ENCODE measurements around the gene MISFA. TPM values are rescaled to one million over a fixed set of nuclear protein-coding genes. Genes with fewer than 3 reads are reported as not detected.

The MISFA gene
- total RNA-seq, 1 experiment from 2014 or later: 4.6 TPM

DNA sequence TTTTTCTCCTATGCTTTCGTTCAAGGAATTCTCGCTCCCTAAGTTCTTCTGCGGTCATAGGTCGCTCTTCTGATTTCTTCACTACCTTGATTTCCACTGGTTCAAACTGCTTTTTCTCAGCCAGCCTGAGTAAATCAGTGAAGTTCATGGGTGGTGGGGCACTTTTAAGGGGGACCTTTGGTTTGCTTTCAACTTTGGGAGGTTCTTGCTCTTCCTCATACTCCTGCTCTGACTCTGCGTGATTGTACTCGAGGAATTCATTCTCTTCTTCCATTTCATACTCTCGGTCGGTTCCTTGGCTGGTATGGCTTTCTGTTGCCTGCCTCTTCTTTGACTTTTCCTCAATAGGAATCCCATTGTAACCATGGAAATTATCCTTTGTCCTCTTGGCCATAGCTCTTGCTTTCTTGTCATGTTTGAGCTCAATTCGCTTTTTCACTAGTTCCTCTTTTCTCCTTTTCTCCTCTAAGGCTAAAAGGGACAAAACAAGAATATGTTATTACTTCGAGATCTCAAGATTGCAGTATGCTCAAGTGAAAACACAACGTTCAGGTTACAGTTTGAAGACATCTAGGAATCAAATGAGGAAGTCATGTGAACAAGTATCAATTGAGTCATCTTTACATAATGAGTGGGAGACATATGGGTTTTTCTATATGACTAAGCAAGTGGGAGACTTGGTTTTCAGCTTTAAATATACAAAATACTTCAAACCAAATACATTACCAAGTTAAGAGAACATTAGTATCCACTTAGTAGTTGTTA is 16.2 kb downstream of the MISFA start:
- intact Hi-C loops (cut with micrococcal nuclease; ENCODE audit: unreplicated experiment): no loop called here

GRCh38 chr11:18617688-18618341 is 18.2 kb downstream of the MISFA start:
- Histone ChIP-seq H3K27me3 (replicated peaks; ENCODE audit: insufficient read depth, low read depth, low read length, poor library complexity) (no peaks in the 10 kb centered on the region), H3K4me1 (ENCODE audit: insufficient read depth, low read length, poor library complexity, severe bottlenecking) (no peaks in the 10 kb centered on the region), H3K36me3 (ENCODE audit: insufficient read depth, low read length, poor library complexity, severe bottlenecking) (peaks cover 10% of the 10 kb centered on the region), H3K4me3 (ENCODE audit: low read depth, low read length, poor library complexity, severe bottlenecking) (no peak overlapping the region), H3K27ac (ENCODE audit: low read depth, low read length, poor library complexity, severe bottlenecking) (no peak overlapping the region), H3K9me3 (ENCODE audit: low read depth, low read length, poor library complexity, severe bottlenecking) (no peaks in the 10 kb centered on the region)
- BruUV-seq (replicated peaks): no TSS peak
- POLR2A ChIA-PET (ENCODE audit: low non-redundant PET): no interaction called here
- intact Hi-C loops (cut with micrococcal nuclease; ENCODE audit: unreplicated experiment): no loop called here
- no peak for TF ChIP-seq EZH2 (IDR thresholded peaks at IDR 0.05; ENCODE audit: borderline replicate concordance, low read depth, low read length, poor library complexity, severe bottlenecking)
- no peak for TF ChIP-seq CTCF (conservative IDR thresholded peaks at IDR 0.05; ENCODE audit: low read depth, low read length)
- CTCF ChIA-PET: no interaction called here
- no peak for DNase-seq (ENCODE audit: low spot score)

More for the DNA sequence above, 16.2 kb downstream of the MISFA start:
- BruUV-seq (replicated peaks): no TSS peak
- H3K4me1 ChIP-seq (ENCODE audit: insufficient read depth, low read length, poor library complexity, severe bottlenecking): no peaks in the 10 kb centered on the region
- CTCF ChIA-PET: no interaction called here
- no peak overlapping the region for H3K27ac ChIP-seq (ENCODE audit: low read depth, low read length, poor library complexity, severe bottlenecking)
- H3K27me3 ChIP-seq (replicated peaks; ENCODE audit: insufficient read depth, low read depth, low read length, poor library complexity): no peaks in the 10 kb centered on the region
- H3K4me3 ChIP-seq (ENCODE audit: low read depth, low read length, poor library complexity, severe bottlenecking): no peak overlapping the region
- POLR2A ChIA-PET (ENCODE audit: low non-redundant PET): no interaction called here
- peaks cover 10% of the 10 kb centered on the region for H3K36me3 ChIP-seq (ENCODE audit: insufficient read depth, low read length, poor library complexity, severe bottlenecking)
- DNase-seq (ENCODE audit: low spot score): no peak
- TF ChIP-seq EZH2 (IDR thresholded peaks at IDR 0.05; ENCODE audit: borderline replicate concordance, low read depth, low read length, poor library complexity, severe bottlenecking) (no peak), CTCF (conservative IDR thresholded peaks at IDR 0.05; ENCODE audit: low read depth, low read length) (no peak)
- no peaks in the 10 kb centered on the region for H3K9me3 ChIP-seq (ENCODE audit: low read depth, low read length, poor library complexity, severe bottlenecking)

- DNase-seq (ENCODE audit: low spot score): no peak
These were observed 18.9 kb downstream of the MISFA start for GRCh38 chr11:18618342-18619025.

More at GRCh38 chr11:18618342-18619025, 18.9 kb downstream of the MISFA start:
- ChIA-PET CTCF (no interaction called here), POLR2A (ENCODE audit: low non-redundant PET) (no interaction called here)
- no TSS peak for BruUV-seq (replicated peaks)
- no peaks in the 10 kb centered on the region for H3K4me1 ChIP-seq (ENCODE audit: insufficient read depth, low read length, poor library complexity, severe bottlenecking)
- peaks cover 10% of the 10 kb centered on the region for H3K36me3 ChIP-seq (ENCODE audit: insufficient read depth, low read length, poor library complexity, severe bottlenecking)
- intact Hi-C loops (cut with micrococcal nuclease; ENCODE audit: unreplicated experiment): no loop called here
- no peak for TF ChIP-seq EZH2 (IDR thresholded peaks at IDR 0.05; ENCODE audit: borderline replicate concordance, low read depth, low read length, poor library complexity, severe bottlenecking)
- no peak for TF ChIP-seq CTCF (conservative IDR thresholded peaks at IDR 0.05; ENCODE audit: low read depth, low read length)
- H3K4me3 ChIP-seq (ENCODE audit: low read depth, low read length, poor library complexity, severe bottlenecking): no peak overlapping the region
- no peak overlapping the region for H3K27ac ChIP-seq (ENCODE audit: low read depth, low read length, poor library complexity, severe bottlenecking)
- no peaks in the 10 kb centered on the region for H3K9me3 ChIP-seq (ENCODE audit: low read depth, low read length, poor library complexity, severe bottlenecking)
- no peaks in the 10 kb centered on the region for H3K27me3 ChIP-seq (replicated peaks; ENCODE audit: insufficient read depth, low read depth, low read length, poor library complexity)

Measured in A673 (cell line).